GM23248 (cell line): ENCODE measurements around the gene RPAP3.

ENCODE experiments used
- EZH2 ChIP-seq: fragments of 200-600 bp; sonication (generic); IDR thresholded peaks from 2 replicates; pipeline ENCODE4 v1.6.1; 2018; ENCODE audit warnings: antibody characterized with exemption, mild to moderate bottlenecking; ENCODE audit not compliant: insufficient read depth, poor library complexity, severe bottlenecking
- EZH2phosphoT487 ChIP-seq: fragments of 200-600 bp; sonication (generic); IDR thresholded peaks from 2 replicates; pipeline ENCODE4 v1.6.1; 2018; ENCODE audit warnings: antibody characterized with exemption, moderate library complexity, mild to moderate bottlenecking, low read depth; ENCODE audit not compliant: insufficient read depth

- TF ChIP-seq EZH2 (no peak), EZH2phosphoT487 (no peak)
These were observed 91.3 kb downstream of the RPAP3 start for GRCh38 chr12:47614521-47614920.
